GM21515 (cell line): ENCODE measurements around the gene ATAD3C.
"Not testable (repeated sequence)": the region's sequence is repeated elsewhere in the genome, so short reads cannot be mapped to it uniquely, and the experiment has no call there.

Experiments used
- ATAC-seq: cut with Tn5 transposase; IDR thresholded peaks from one replicate; pipeline ENCODE4 v1.9.1; 2021; ENCODE audit not compliant: unreplicated experiment

The ATAD3C gene

GRCh38 chr1:1470626-1471388 lies 21.3 kb downstream of the ATAD3C start:
- no peak for ATAC-seq

- peak; percentile 82 for ATAC-seq
These were observed 22.0 kb downstream of the ATAD3C start, which contains the start of gene ATAD3B for GRCh38 chr1:1471389-1472052. Gene ATAD3B (plus strand): TSS chr1:1471765. CDS start chr1:1471885, 120 bp downstream.

GRCh38 chr1:1472053-1472876 lies 22.8 kb downstream of the ATAD3C start:
- ATAC-seq = not testable (repeated sequence)

- not testable (repeated sequence) for ATAC-seq
These were observed 26.5 kb downstream of the ATAD3C start for GRCh38 chr1:1476011-1476410.

GRCh38 chr1:1477206-1477605 lies 27.7 kb downstream of the ATAD3C start:
- no peak for ATAC-seq

- ATAC-seq = no peak
These were observed 30.3 kb downstream of the ATAD3C start for GRCh38 chr1:1479547-1480487.

- ATAC-seq = not testable (repeated sequence)
These were observed 31.0 kb downstream of the ATAD3C start for GRCh38 chr1:1480488-1480867.

- ATAC-seq = not testable (repeated sequence)
These were observed 32.3 kb downstream of the ATAD3C start for GRCh38 chr1:1481811-1482210.

GRCh38 chr1:1482856-1483255 lies 33.4 kb downstream of the ATAD3C start:
- no peak for ATAC-seq

GRCh38 chr1:1483714-1484113 lies 34.2 kb downstream of the ATAD3C start:
- no peak for ATAC-seq

GRCh38 chr1:1484976-1485750 lies 35.7 kb downstream of the ATAD3C start:
- not testable (repeated sequence) for ATAC-seq

- not testable (repeated sequence) for ATAC-seq
These were observed 36.3 kb downstream of the ATAD3C start for GRCh38 chr1:1485755-1486317.

- ATAC-seq = no peak
These were observed 38.2 kb downstream of the ATAD3C start for GRCh38 chr1:1487701-1488100.

- no peak for ATAC-seq
These were observed 39.7 kb downstream of the ATAD3C start for GRCh38 chr1:1489231-1489630.

GRCh38 chr1:1489861-1490260 lies 40.4 kb downstream of the ATAD3C start:
- no peak for ATAC-seq

- no peak for ATAC-seq
These were observed 41.2 kb downstream of the ATAD3C start for GRCh38 chr1:1490633-1491230.

- no peak for ATAC-seq
These were observed 42.1 kb downstream of the ATAD3C start for GRCh38 chr1:1491601-1492000.

- ATAC-seq = not testable (repeated sequence)
These were observed 44.8 kb downstream of the ATAD3C start for GRCh38 chr1:1494311-1494710.

- ATAC-seq = not testable (repeated sequence)
These were observed 46.0 kb downstream of the ATAD3C start for GRCh38 chr1:1495461-1495975.
